Non-pigmented ciliary epithelial cell (primary cell): ENCODE data around the gene XPO6.
A peak's percentile ranks its signal among the peaks of the same experiment; 100 is the strongest.

ENCODE experiments used
- DNase-seq: peaks from one replicate; pipeline ENCODE4 v3.0.0-alpha.2; 2010; ENCODE audit warnings: low read depth

XPO6 gene

DNA sequence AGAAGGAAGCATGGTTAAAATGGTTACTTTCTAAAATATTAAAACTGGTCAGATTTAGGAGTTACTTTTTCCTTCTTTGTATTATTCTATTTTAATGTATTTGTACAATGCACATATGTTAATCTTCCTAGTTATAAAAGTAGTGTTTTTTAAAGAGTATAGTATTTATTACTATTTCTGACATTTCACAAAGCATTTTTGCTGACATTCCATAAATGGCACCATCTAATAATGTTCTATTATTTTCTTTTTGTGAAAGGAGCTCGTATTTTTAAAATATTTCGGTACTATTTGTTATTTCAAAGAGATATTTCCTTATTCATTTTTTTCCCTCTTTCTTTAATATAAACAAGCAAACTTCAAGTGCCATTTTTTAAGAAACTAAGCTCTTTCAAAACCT is 100.8 kb downstream of the XPO6 start:
- DNase-seq: no peak

DNA sequence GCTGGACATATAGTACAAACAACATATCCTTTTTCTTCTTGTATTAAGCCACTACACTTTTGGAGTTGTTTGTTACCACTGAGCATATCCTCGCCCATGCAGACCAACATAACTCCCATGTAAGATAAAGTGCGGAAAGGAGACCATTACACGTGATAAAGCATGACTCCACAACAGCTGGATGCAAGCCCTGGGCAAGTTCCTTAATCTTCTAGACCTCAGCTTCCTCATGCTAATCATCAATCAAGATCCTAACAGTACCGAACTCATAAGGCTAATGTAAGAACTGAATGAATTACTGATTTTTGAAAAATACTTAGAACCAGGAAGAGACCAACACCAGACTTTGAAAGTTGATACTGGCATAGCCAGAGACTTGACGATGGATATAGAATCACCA is 101.3 kb downstream of the XPO6 start:
- DNase-seq: no peak

DNA sequence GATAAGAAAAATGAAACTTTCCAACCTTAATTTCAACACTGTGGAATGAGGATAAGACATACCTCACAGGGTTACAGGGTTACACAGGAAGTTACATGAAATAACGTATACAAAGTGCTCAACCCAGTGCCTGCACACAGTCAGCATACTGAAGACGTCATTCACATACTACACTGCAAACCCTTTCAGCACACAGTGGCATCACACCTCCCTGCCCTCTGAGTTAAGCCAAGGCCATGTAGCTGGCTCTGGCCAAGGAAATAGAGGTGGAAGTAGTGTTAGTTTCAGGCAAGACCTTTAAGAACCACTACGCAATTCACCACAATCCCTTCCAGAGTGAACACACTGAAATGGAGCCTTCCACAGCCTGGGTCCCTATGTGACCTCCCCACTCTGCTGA is 101.7 kb downstream of the XPO6 start:
- peak; percentile 13 for DNase-seq

DNA sequence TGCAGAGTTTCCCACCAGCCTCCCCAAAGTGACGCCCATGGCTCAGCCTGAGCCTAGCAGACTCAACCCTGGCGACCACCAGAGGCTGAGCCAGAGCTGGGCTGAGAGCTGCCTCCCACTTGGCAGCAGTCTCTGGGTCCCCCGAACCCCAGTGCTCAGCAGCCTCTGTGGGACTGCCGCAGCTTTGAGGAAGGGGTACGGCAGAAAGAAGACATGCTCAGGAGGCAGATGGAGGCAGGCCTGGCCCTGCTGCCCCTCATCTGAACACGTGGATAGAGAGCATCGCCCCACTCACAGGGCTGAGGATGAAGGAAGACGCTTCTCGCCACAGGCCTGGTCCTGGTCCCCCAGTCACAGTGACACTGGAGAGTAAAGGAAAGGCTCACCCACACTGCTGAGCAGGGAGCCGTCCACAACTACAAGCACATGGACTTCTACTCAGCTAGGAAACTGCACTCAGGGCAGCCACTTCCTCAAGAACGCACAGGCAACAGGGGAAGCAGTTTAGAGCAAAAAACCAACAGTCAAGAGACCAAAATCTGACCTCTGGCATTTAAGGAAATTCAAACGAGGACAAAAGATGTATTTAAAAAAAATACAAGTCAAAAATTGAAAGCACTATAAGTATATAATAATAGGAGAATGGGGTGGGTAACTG is 103.0 kb downstream of the XPO6 start:
- no peak for DNase-seq

- DNase-seq: no peak
Observed at GRCh38 chr16:28107232-28107631, 104.5 kb downstream of the XPO6 start.

DNA sequence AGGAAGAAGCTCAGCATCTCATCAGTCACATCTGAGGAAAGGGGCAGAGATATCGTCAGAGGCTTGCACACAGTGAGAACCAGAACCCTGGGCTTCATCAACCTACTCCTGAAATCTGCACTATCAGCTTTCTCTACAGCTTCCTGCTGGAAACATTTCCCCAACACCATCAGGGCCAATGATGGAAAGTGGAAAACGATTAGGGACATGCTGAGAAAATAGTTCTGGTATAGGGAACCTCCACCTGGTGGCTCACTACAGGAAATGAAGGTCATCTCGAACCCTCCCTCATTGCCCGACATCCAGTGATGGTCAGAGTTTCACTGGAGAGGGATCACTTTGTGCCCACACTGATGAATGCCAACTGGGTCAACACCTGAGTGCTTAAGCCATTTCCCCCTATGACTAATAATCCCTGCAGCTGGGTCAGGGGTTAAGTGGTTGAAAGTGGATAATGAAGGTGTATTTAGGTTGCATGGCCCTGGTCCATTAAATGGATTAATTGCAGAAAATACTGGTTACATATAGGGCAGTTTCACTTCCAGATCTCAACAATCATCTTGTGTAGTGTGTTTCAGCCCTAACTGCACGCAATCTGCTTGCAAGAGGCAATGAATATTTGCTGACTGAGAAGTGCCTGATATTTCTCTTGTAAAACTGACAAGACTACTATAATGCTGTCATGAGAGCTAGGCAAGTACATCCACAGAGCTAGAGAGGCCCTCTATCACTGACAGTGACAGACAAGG is 105.1 kb downstream of the XPO6 start:
- DNase-seq: no peak

GRCh38 chr16:28105954-28106353 is 105.8 kb downstream of the XPO6 start:
- DNase-seq: no peak

DNA sequence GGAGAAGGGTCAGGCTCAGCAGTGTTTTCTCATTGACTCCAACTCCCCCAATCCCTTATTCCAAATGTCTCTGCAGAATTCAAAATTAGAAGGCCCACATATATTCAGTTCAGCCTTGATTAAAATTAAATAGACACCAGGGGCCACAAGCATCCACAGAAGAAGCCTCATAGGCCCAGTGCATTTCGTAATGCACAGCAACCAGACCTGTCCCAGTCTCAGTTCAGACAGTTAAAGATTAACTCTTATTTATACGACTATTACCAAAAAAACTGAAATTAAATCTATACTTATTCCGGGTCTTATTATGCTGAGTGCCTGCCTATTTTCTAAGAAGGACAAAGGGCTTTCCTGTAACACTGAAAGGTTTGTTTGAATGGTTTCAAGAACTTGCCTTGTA is 106.5 kb downstream of the XPO6 start:
- no peak for DNase-seq

GRCh38 chr16:28104404-28104803 is 107.4 kb downstream of the XPO6 start:
- DNase-seq: no peak

- no peak for DNase-seq
Observed at GRCh38 chr16:28103516-28104170, 108.1 kb downstream of the XPO6 start.

DNA sequence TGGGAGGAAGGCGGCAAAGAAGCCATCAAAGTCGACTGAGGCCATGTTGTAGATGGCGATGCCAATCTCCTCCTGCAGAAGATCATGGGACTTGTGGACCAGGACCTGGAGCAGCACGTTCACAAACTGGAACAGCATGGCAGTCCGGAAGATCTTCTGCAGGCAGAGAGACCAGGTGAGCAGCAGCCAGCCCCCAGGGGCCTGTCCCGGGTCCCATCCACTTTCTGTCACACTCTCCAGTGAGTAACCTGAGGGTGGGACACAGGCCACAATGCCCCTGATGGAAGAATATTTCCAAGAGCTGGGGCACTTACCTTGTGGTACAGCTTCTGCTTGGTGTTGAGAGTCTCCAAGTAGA is 110.3 kb downstream of the XPO6 start:
- DNase-seq: no peak

GRCh38 chr16:28100810-28101532 is 110.8 kb downstream of the XPO6 start:
- DNase-seq: no peak

- DNase-seq: no peak
Observed at GRCh38 chr16:28098959-28099945, 112.5 kb downstream of the XPO6 start.

DNA sequence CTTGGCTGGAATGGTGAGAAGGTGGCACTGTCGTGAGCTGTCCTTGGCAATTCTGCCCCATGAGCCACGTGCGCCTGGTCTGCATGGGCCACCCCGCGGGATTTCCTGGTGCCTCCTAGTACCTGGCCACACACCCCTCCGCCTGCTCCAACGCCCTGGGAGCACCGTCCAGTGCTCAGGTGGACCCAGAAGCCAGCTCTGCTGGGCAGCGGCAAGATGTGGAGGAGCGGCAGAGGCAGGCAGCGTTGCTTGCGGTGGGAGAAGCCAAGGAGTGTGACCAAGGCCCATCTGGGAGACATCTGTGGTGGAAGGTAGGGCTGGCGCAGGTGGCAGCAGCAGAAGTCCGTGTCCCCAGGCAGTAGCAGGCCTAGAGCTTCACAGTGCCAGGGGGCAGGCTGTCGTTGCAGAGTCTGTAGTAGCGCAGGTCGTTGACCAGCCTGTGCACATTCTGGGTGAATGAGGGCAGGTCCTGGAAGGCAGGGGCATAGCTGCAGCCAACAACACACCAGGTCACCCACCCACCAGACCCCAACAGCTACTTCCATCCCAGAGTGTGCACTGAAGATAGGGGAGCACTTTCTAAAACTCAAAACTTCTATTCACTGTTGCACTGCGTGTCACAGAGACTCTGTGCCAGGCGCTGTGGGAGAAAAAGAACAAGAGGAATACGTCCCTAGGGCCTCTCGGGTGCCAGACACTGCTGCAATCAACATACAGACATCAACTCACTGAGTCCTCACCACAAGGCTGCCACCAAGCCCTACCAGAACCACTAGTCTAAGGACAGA is 113.4 kb downstream of the XPO6 start:
- DNase-seq: no peak

DNA sequence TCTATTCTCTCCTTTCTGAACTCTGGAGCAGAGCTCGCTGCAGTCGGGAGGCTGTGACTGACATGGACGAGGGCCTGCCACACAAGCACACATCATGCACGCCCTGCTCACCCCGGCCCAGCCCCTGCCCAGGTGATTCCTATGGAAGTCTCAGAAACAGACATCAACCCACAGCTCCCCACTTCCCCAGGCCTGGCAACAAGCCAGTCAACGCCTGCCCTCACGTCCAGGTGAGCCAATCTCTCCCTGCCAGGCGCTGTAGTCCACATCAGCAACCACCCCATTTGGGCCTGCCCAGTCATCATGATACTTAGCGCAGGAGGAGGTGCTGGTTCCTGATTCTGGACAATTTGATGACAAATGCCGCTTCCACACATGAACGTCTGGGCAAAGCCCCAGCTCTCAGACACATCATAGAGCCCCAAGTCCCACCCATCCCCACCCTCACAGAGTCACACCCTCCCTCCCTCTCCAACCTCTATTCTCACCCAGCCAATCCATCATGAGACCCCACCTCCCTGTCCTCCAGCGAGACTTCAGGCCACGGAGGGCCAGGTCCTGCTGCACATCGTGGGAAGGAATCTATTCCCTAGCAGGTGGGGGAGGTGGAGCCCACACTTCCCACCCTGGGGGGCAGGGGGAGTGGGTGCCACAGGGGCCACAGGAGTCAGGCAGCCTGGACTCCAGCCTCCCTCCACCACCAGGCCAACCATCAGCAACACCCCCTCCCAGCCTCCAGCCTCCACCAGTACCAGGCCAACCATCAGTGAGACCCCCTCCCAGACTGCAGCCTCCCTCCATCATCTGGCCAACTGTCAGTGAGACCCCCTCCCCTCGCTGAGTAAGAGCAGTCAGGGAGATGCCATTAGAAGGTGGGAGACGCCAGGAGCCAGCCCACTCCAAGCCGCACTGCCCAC is 114.5 kb downstream of the XPO6 start:
- no peak for DNase-seq

- no peak for DNase-seq
Observed at GRCh38 chr16:28093385-28093725, 118.4 kb downstream of the XPO6 start.

DNA sequence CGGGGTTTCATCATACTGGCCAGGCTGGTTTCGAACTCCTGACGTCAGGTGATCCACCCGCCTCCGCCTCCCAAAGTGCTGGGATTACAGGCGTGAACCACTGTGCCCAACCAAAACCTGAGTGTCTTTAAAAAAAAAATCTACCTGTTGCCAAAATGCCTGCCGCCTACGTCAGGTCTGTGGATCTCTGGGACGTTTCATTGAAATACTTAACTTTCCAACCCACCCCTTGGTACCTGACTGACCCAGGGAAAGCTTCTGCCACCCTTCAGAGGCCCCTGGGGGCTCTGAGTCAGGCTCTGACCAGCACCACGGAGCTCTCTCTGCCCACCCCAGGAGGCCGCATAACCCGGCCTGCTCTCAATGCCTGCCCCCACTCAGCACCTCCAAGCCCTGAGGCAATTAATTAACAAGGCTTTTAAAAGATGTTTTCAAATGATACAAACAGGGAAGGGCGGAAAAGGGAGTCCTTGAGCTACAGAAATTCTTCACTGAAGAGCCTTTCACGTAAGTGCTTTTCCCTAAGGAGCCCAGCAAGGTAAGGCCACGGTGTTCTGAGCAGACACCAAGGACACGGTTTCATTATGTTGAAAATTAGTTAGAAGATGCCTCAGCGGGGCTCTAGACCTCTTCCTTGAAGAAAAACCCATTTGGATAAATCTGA is 118.9 kb downstream of the XPO6 start:
- DNase-seq: no peak

GRCh38 chr16:28091656-28092055 is 120.1 kb downstream of the XPO6 start:
- no peak for DNase-seq
